Measurements from ENCODE around the gene TARS3. TPM values are rescaled to one million over a fixed set of nuclear protein-coding genes. Genes with fewer than 3 reads are reported as not detected.
A peak's percentile ranks its signal among the peaks of the same experiment; 100 is the strongest.

Gene TARS3
- total RNA-seq, 1 donor = 13.8 TPM

DNA sequence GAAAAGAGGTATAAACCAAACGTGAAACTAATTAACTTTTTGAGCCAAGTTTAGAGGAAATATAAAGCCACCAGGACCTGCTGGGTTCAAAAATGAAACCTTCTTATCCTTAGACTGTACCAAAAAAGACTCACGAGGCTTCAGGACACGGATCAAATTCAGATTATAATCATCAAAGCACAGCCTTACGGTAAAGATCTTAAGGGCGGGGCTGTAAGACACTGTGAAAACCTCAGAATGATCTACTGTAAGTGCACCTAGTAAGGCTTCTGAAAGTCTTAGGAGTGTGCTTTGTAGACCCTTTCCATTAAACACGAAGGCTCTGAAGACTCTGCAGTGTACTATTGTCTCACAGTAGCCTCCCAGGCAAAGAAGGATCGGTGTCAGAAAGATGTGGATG, 26.8 kb downstream of the TARS3 start:
- TF ChIP-seq, protein P1, sequence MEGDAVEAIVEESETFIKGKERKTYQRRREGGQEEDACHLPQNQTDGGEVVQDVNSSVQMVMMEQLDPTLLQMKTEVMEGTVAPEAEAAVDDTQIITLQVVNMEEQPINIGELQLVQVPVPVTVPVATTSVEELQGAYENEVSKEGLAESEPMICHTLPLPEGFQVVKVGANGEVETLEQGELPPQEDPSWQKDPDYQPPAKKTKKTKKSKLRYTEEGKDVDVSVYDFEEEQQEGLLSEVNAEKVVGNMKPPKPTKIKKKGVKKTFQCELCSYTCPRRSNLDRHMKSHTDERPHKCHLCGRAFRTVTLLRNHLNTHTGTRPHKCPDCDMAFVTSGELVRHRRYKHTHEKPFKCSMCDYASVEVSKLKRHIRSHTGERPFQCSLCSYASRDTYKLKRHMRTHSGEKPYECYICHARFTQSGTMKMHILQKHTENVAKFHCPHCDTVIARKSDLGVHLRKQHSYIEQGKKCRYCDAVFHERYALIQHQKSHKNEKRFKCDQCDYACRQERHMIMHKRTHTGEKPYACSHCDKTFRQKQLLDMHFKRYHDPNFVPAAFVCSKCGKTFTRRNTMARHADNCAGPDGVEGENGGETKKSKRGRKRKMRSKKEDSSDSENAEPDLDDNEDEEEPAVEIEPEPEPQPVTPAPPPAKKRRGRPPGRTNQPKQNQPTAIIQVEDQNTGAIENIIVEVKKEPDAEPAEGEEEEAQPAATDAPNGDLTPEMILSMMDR (IDR thresholded peaks at IDR 0.05; ENCODE audit: insufficient read depth, low read depth, low read length) = no peak
- DNase-seq (ENCODE audit: low read depth) = no peak
- no peak overlapping the region for H3K4me3 ChIP-seq (ENCODE audit: low read depth, low read length)

DNA sequence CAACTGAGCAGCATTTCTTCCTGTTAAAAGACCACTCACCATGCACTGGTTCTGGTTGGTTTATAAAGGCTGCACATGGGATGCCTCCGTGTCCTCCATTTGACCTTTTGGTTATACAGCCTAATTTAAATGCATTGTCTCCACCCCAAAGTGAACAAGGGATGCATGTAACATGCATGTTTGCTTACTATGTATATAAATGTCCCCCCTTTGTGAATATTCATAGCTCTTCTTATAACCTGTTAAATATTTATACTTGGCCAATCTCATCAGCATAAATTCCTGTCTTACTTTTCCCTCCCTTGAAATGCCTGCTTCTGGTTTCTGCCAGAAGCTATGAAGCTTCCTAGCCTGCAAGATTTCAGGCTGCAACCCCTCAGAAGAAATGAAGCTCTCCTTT, 27.4 kb downstream of the TARS3 start:
- no peak overlapping the region for H3K4me3 ChIP-seq (ENCODE audit: low read depth, low read length)
- TF ChIP-seq, protein P1 (IDR thresholded peaks at IDR 0.05; ENCODE audit: insufficient read depth, low read depth, low read length) = no peak
- no peak for DNase-seq (ENCODE audit: low read depth)

DNA sequence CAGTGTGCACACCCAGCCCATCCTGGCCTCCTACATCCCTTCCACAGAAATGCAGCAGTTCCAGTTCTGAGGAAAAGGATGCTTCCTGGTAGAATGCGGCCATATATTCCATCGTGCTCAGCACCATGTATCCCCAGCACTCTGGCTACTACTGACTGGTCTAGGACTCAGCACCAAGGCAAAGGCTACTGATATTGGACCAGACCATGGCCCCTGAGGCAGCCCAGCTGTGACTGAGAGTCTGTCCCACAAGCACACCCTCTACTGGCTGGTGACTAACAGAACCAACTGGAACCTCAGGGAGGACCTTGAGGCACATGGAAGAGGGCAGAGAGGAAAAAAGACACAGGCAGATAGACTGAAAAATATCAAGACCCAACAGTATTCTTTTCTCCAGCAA, 30.0 kb downstream of the TARS3 start:
- DNase-seq (ENCODE audit: low read depth) = no peak
- TF ChIP-seq, protein P1 (IDR thresholded peaks at IDR 0.05; ENCODE audit: insufficient read depth, low read depth, low read length) = peak; percentile 5
- no peak overlapping the region for H3K4me3 ChIP-seq (ENCODE audit: low read depth, low read length)

DNA sequence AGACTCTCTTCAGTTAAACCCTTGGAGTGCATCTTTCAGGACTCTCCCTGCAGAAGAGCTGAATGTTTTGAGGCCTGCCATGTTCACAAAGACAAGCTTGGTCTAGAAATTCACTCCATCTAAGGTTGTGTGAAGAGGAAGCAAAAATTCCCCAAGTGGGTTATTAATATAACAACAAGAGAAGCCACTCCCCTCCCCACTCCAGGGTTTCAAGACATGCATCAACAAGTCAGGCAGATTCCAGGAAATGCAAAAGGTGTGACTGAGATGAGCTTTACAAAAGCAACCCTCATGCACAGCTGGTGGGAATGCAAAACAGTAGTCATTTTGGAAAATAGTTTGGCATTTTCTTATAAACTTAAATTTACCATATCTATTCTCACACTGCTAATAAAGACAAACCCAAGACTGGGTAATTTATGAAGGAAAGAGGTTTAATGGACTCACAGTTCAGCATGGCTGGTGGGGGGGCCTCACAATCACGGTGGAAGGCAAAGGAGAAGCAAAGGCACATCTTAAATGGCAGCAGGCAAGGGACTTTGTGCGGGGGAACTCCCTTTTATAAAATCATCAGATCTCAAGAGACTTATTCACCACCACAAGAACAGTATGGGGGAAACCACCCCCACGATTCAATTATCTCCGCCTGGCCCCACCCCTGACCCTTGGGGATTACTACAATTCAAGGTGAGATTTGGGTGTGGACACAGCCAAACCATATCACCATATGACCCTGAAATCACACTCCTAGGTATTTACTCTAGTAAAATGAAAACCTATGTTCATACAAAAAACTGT, 31.3 kb downstream of the TARS3 start:
- no peak for DNase-seq (ENCODE audit: low read depth)
- TF ChIP-seq, protein P1 (IDR thresholded peaks at IDR 0.05; ENCODE audit: insufficient read depth, low read depth, low read length) = no peak
- no peak overlapping the region for H3K4me3 ChIP-seq (ENCODE audit: low read depth, low read length)

DNA sequence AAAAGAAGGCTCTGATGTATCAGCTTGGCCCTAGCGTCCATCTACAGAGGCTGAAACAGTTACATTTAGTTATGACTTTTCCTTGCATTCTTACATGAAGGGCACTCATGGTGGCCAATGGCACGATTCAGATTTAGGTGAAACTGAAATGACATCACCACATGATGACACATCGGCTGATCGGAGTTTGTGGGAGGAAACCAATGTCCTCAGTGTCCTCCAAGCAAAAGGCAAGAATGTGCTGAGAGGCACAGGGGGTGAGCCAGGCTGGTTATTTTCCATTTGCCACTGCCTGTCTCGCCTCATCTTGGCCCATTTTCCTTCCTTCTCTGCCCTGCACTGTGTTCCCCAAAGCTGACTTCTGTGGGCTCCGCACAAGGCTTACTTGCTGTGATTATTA, 34.4 kb downstream of the TARS3 start:
- TF ChIP-seq, protein P1 (IDR thresholded peaks at IDR 0.05; ENCODE audit: insufficient read depth, low read depth, low read length) = no peak
- peak; percentile 35 for DNase-seq (ENCODE audit: low read depth)
- no peak overlapping the region for H3K4me3 ChIP-seq (ENCODE audit: low read depth, low read length)

DNA sequence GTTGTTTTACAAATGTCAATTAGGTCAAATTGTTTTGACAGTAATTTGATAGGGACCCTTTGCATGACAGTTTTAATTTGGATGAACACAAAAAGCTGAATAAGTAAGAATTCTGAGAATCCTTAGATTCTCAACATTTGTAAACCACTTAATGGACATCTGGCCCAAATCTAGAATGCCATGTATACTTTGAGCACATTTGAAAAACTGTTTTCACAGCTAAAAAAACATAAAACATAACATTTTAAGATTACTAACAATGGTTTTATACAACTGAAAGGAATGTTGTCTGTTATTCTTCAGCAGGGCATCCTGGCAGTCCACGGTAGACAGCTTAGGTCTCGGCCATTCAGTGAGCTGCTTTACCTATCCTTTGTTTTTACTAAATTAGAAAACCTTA, 37.6 kb downstream of the TARS3 start:
- no peak overlapping the region for H3K4me3 ChIP-seq (ENCODE audit: low read depth, low read length)
- no peak for DNase-seq (ENCODE audit: low read depth)
- TF ChIP-seq, protein P1 (IDR thresholded peaks at IDR 0.05; ENCODE audit: insufficient read depth, low read depth, low read length) = no peak

DNA sequence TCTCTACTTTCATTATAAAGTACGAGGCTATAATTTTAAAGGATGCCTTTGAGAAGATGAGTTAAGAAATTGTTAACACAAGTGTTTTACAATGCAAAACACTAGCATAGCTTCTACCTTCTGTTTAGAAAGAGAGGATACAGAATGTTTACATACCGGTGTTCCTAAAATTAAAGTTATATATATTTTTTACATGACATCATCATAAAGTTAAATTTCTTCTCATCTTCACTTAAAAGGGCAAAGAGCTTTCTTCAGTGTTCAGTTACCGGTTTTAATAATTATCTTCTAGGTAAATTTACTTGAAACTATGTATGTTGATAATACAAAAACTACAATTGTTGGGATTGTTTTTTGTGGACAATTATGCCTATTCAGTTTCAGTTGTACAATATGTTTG, 39.4 kb downstream of the TARS3 start:
- H3K4me3 ChIP-seq (ENCODE audit: low read depth, low read length) = no peak overlapping the region
- no peak for DNase-seq (ENCODE audit: low read depth)
- TF ChIP-seq, protein P1 (IDR thresholded peaks at IDR 0.05; ENCODE audit: insufficient read depth, low read depth, low read length) = no peak

All from fibroblast of villous mesenchyme (primary cell).